ENCODE measurements around the gene WFIKKN2.

DNA sequence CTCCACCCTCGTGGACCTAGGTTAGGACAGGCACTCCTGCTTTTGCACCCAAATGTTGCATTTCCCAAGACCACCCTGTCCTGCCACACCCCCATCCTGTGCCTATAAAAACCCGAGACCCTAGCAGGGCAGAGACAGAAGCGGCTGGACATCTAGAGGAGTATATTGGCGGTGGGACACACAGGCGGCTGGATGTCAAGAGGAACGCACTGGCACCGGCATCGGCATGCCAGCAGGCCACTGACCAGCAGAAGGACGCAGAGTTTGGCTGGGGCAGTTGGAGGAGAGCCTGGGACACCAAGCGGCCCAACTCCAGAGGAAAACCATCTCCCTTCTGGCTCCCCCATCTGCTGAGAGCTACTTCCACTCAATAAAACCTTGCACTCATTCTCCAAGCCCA is 14.7 kb upstream of the WFIKKN2 start:
- TF ChIP-seq, protein P1, sequence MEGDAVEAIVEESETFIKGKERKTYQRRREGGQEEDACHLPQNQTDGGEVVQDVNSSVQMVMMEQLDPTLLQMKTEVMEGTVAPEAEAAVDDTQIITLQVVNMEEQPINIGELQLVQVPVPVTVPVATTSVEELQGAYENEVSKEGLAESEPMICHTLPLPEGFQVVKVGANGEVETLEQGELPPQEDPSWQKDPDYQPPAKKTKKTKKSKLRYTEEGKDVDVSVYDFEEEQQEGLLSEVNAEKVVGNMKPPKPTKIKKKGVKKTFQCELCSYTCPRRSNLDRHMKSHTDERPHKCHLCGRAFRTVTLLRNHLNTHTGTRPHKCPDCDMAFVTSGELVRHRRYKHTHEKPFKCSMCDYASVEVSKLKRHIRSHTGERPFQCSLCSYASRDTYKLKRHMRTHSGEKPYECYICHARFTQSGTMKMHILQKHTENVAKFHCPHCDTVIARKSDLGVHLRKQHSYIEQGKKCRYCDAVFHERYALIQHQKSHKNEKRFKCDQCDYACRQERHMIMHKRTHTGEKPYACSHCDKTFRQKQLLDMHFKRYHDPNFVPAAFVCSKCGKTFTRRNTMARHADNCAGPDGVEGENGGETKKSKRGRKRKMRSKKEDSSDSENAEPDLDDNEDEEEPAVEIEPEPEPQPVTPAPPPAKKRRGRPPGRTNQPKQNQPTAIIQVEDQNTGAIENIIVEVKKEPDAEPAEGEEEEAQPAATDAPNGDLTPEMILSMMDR (IDR thresholded peaks at IDR 0.05), result no peak
- TF ChIP-seq JUND (IDR thresholded peaks at IDR 0.05), result no peak
- TF ChIP-seq, protein P2, sequence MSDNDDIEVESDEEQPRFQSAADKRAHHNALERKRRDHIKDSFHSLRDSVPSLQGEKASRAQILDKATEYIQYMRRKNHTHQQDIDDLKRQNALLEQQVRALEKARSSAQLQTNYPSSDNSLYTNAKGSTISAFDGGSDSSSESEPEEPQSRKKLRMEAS (IDR thresholded peaks at IDR 0.05; ENCODE audit: low read depth), result no peak
- no peak for TF ChIP-seq POLR2AphosphoS5 (IDR thresholded peaks at IDR 0.05; ENCODE audit: low read depth, low read length)
- TF ChIP-seq, protein P3, sequence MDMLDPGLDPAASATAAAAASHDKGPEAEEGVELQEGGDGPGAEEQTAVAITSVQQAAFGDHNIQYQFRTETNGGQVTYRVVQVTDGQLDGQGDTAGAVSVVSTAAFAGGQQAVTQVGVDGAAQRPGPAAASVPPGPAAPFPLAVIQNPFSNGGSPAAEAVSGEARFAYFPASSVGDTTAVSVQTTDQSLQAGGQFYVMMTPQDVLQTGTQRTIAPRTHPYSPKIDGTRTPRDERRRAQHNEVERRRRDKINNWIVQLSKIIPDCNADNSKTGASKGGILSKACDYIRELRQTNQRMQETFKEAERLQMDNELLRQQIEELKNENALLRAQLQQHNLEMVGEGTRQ (IDR thresholded peaks at IDR 0.05; ENCODE audit: borderline replicate concordance, low read depth, low read length), result no peak
- no peak for TF ChIP-seq SMC3 (IDR thresholded peaks at IDR 0.05; ENCODE audit: low read depth, low read length)
- no peak for TF ChIP-seq RFX5 (IDR thresholded peaks at IDR 0.05; ENCODE audit: low read length)
- no peak for TF ChIP-seq TAF1 (IDR thresholded peaks at IDR 0.05; ENCODE audit: borderline replicate concordance, low read depth, low read length)
